NCI-H460 (cell line): ENCODE data around the gene FAM83D. TPM values are rescaled to one million over a fixed set of nuclear protein-coding genes. Genes with fewer than 3 reads are reported as not detected.
"Not testable (repeated sequence)": the region's sequence is repeated elsewhere in the genome, so short reads cannot be mapped to it uniquely, and the experiment has no call there.

ENCODE experiments used
- DNase-seq: peaks from one replicate; pipeline ENCODE4 v3.0.0-alpha.2; 2016; ENCODE audit warnings: low read depth; ENCODE audit errors: extremely low read depth
- small RNA-seq, 2 experiments: library from RNA; depleted of rRNA; stranded (forward); fragments of <200 nt; gene quantifications; one replicate each; pipeline ENCODE3, GENCODE V24; 2014
- total RNA-seq: library from RNA; depleted of rRNA; stranded (reverse); fragments of >200 nt; shearing (Covaris generic); gene quantifications from 2 replicates; pipeline ENCODE4 v1.2.3, GENCODE V29; 2014; rRNA removed

Gene FAM83D
- total RNA-seq, 1 experiment from 2014 or later = 29.1 TPM

- DNase-seq = not testable (repeated sequence)
Observed at GRCh38 chr20:38996866-38997265, 70.6 kb downstream of the FAM83D start.

DNA sequence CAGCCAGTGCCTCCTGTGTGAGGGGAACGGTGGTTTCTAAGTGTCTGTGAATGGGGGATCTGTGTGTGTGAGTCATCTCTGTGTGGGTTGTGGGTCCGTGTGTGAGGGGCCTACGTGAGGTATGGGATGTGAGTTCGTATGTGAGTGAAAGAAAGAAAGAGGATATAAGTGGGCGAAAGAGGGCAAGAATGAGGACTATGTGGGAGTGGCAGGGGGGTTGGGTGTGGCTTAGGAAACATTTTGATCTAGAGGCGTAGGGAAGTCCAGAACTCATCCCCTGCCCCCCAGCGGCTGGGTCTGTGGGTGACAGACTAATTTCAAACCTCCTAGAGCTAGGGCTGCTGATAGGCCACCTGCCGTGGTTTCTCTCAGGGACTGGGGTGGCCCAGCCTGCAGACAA is 71.4 kb downstream of the FAM83D start:
- no peak for DNase-seq

DNA sequence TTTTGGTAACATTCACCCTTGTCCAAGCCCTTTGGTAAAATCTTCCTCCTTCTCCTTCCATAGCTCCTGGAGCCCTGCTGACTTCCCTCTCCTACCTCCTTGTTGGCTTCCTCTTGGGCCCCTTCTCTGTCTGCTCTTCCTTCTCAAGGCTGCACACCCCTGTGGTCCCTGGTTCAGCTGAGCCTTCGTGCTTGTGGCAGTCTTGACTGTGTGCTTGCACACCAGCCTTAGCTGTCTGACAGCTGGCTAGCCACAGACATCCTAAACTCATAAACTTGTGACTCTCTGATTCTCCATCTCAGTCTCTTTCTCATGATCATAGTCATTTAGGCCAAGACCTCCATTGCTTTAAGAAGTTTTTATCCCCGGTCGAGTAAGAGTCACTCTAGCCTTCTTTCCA is 73.0 kb downstream of the FAM83D start:
- no peak for DNase-seq

DNA sequence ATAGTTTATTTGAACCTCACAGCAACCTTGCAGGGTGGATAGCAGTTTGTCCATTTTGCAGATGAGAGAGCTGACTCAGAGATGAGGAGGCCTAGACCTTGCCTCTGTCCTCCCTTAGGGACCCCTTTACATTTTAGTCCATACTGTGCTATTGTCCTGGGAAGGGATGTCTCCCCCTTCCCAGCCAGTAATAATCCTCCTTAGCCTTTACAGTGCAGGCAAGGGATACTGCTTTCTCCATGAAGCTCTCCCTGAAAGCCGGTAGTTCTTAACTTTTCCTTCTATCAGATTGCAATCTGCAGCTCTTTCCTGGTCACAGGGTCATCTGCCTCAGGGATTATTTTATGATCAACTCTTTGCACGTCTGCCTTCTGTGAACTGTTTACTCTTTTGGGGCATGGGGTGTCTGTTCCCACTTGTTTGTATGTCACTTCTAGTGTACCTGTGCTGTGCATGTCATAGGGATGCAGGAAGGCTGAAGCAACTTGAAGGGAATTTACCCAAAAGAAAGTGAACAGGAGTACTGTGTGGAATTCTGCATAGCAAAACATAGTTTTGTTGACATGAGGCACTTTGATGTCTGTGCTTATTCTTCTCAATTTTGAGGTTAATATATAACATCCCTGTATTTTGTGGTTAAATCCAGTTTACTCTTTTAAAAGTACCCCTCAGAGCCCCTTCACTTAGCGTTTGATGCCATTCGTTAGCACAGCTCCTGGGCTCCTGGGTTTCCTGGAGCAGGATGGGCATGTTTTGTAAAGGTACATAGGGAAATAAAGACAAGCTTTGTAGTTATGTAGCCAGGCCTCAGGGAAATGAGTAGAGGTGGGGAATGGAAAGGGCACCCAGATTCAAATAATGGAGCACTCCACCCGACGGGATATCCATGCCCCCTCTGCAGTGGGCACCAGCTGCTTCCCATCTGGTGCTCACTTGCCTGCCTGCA is 74.0 kb downstream of the FAM83D start:
- DNase-seq = no peak

Small RNA genes within 50 kb of the gene (small RNA-seq; reads per million reads assigned to genes)
- 0 reads per million in 2 experiments for gene AL023803.1

Other genes with a start within 250 kb of the FAM83D start
- gene SLC32A1, start 201.9 kb upstream of the FAM83D start, total RNA-seq = not detected in 2 replicates
- 6.9 and 8.8 TPM in 2 replicates for gene ACTR5, start 178.0 kb upstream of the FAM83D start, total RNA-seq
- gene PPP1R16B, start 120.7 kb upstream of the FAM83D start, total RNA-seq = 0.02 TPM in 1 of 2 replicates, not detected in the other
- 12.1 TPM in 2 replicates for gene DHX35, start 35.9 kb downstream of the FAM83D start, total RNA-seq